ENCODE data around the gene GGN.

GGN gene

DNA sequence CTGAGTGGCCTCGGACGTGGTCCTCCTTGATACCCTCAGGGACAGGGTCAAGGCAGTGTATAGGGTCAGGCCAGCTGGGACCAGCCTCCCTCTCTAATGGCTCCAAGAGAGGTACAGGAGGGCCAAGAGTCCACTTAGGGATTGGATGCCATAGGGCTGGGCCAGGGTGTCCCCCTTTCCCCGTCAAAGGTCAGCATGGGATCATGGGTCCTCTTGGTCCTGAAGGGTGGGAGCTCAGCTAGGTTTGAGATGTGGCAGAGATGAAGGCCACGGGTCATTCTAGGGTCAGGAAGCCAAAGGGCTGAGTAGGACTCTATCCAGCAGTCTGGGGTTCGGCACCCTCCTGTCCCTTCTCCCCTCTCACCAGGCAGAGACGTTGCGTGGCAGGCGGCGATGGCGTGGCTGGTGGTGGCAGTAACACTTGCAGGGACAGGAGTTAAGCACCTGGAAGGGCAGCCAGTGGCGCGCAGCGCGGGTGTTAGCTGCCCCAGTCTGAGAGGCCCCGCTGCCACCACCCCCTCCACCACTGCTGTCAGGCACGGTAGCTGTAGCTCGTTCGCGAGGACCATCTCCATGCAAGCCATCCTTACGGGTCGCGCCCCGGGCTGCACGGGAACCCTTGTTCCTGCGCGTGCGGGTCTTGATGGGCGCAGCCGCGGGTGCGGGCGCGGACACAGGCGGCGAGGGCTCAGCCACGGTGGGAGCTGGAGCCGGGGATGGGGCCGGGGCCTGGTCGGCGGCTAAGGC is 2.6 kb downstream of the GGN start:
- no peak for DNase-seq (ENCODE audit: low spot score)
- TF ChIP-seq, protein P1, sequence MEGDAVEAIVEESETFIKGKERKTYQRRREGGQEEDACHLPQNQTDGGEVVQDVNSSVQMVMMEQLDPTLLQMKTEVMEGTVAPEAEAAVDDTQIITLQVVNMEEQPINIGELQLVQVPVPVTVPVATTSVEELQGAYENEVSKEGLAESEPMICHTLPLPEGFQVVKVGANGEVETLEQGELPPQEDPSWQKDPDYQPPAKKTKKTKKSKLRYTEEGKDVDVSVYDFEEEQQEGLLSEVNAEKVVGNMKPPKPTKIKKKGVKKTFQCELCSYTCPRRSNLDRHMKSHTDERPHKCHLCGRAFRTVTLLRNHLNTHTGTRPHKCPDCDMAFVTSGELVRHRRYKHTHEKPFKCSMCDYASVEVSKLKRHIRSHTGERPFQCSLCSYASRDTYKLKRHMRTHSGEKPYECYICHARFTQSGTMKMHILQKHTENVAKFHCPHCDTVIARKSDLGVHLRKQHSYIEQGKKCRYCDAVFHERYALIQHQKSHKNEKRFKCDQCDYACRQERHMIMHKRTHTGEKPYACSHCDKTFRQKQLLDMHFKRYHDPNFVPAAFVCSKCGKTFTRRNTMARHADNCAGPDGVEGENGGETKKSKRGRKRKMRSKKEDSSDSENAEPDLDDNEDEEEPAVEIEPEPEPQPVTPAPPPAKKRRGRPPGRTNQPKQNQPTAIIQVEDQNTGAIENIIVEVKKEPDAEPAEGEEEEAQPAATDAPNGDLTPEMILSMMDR (IDR thresholded peaks at IDR 0.05; ENCODE audit: extremely low read depth, missing control alignments), result no peak

DNA sequence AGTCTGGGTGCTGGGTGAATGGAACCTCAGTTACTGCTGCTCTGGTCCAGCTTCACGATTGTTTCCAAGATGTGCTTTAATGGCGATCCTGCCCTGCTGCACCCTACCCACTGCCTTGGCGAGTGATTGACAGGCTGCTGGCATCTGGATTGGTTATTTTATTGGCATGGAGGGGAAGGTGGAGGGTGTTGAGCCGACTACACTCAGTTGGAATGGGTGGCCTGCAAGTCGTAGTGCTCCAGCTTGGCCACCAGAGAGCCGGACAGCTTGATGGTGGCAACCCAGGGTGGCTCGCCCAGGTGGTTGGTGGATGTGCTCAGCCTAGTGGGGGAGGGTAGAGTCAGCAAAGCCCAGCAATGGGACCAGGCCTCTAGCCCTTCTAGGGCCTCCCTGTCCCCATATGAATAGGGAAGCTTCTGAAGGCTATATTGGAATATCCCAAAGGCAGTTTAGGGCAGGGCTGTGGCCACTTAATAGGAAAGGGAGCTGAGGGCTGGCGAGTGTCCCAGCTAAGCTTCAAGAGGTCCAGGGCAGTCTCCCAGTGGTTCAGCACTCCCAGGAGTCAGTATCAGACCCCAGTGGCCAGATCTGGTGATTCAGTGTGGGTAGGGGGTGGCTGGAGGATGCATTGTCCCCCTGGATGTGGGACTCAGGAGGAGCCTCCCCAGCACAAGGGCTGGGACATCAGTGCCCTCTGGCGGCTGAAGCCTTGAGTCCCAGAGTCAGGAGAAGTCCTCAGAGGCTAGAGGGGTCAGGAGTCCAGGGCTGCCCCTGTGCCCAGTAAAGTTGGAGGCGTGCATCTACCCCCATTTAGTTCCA is 3.4 kb downstream of the GGN start:
- DNase-seq (ENCODE audit: low spot score), result no peak
- TF ChIP-seq, protein P1 (IDR thresholded peaks at IDR 0.05; ENCODE audit: extremely low read depth, missing control alignments), result no peak

DNA sequence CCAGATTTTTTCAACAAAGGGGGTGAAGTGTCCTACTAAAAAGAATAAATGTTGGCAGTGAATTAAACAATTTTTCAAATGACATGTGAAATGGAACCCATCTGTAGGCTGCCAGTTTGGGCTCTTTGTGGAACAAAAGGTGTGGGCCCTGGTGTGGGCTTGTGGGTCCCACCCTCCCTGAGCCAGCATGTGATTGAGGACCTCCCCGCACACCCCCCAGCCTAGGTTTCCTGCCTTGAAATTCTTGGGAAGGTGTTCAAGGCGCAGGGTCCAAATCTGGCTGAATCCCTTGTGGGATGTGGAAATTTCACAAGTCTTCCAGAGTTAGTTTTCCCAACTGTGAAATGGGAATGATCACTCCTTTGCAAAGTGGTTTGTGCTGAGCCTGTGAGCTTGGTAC is 4.1 kb downstream of the GGN start:
- DNase-seq (ENCODE audit: low spot score), result no peak
- TF ChIP-seq, protein P1 (IDR thresholded peaks at IDR 0.05; ENCODE audit: extremely low read depth, missing control alignments), result no peak

DNA sequence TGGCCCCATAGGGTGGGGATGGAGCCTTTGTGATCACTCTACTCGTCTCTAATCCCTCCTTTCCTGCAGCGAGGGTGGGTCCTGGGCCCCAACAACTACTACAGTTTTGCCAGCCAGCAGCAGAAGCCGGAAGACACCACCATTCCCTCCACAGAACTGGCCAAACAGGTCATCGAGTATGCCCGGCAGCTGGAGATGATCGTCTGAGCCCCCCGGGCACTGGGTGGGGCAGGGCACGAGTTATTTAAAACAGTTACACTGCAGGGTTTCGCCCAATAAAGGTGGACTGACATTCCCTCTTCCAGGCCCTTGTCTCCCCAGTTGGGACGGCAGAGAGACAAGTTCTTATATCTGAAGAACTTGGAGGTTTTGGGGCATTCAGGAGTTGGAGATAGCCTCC is 4.7 kb downstream of the GGN start:
- TF ChIP-seq, protein P1 (IDR thresholded peaks at IDR 0.05; ENCODE audit: extremely low read depth, missing control alignments), result no peak
- no peak for DNase-seq (ENCODE audit: low spot score)

DNA sequence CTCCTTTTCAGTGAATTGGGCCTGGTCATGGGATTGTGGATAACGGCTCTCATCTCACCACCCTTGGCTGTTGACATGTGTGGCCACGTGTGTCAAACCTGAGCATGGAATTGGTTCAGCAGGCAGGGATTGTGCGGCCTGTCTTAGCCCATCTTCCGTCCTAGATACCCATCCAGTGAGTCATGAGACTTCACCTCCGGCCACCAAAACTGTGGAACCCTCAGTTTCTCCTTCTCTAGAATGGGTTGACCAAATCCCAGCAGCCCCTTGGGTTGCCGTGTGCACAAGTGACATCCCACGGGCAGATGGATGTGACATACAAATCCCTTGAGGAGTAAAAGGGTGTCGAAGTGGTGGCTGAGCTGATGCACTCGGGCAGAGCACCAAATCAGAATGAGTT is 6.7 kb downstream of the GGN start:
- TF ChIP-seq, protein P1 (IDR thresholded peaks at IDR 0.05; ENCODE audit: extremely low read depth, missing control alignments), result no peak
- no peak for DNase-seq (ENCODE audit: low spot score)

DNA sequence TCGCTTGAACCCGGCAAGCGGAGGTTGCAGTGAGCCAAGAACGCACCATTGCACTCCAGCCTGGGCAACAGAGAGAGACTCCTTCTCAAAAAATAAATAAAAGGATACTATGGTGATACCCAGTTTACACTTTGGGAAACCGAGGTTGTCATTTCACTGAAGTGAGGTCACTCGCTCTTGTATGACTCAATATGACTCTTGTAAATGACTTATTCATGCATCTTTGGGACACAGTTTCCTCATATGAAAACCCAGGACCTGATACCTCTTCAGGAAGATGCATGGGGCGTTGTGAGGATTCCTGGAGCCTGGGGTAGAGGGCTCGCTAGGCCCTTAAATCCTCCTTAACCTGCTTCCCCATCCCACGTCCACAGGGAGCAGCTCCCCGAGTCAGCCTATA is 9.0 kb downstream of the GGN start:
- TF ChIP-seq, protein P1 (IDR thresholded peaks at IDR 0.05; ENCODE audit: extremely low read depth, missing control alignments), result no peak
- DNase-seq (ENCODE audit: low spot score), result no peak

DNA sequence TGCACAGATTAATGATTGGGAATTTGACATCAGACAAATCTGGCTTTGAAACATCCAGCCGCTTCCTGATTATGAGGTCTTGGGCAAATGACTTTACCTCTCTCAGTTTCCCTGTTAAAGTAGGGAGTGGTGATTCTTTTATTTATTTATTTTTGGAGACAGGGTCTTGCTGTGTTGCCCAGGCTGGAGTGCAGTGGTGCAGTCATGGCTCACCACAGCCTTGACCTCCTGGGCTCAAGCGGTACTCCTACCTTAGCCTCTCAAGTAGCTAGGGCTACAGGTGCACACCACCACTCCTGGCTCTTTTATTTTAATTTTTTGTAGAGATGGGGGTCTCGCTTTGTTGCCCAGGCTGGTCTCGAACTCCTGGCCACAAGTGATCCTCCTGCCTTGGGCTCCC is 10.8 kb downstream of the GGN start:
- TF ChIP-seq, protein P1 (IDR thresholded peaks at IDR 0.05; ENCODE audit: extremely low read depth, missing control alignments), result no peak
- no peak for DNase-seq (ENCODE audit: low spot score)
